K562 (cell line): ENCODE measurements around the gene MAST1. TPM values are rescaled to one million over a fixed set of nuclear protein-coding genes. Genes with fewer than 3 reads are reported as not detected.

Source experiments
- ETS2 ChIP-seq: IDR thresholded peaks from 2 replicates; pipeline ENCODE4 v1.6.1; 2016; ENCODE audit warnings: borderline replicate concordance, missing genetic modification characterization, mild to moderate bottlenecking, moderate library complexity, missing compliant biosample characterization; ENCODE audit not compliant: poor library complexity, severe bottlenecking
- KHSRP ChIP-seq: fragments of 450-650 bp; IDR thresholded peaks from 2 replicates; pipeline ENCODE4 v1.6.1; 2017
- MCM7 ChIP-seq, 2 experiments: fragments of 450-650 bp; IDR thresholded peaks; 2 replicates each; pipeline ENCODE4 v1.6.1; 2016 to 2018
- MTA3 ChIP-seq: fragments of 450-650 bp; formaldehyde crosslinking; IDR thresholded peaks from 2 replicates; pipeline ENCODE4 v1.6.1; 2017; ENCODE audit warnings: mild to moderate bottlenecking, borderline replicate concordance
- POU5F1 ChIP-seq: fragments of 150-350 bp; IDR thresholded peaks from 2 replicates; pipeline ENCODE4 v1.6.1; 2014; ENCODE audit warnings: borderline replicate concordance, low read length, low read depth, mild to moderate bottlenecking; ENCODE audit not compliant: partially characterized antibody
- TBL1XR1 ChIP-seq, 2 experiments: IDR thresholded peaks; 2 replicates each; pipeline ENCODE4 v1.6.1; 2012; ENCODE audit warnings: improper control_type of control experiment in 2 of 2, low read length in 2 of 2, mild to moderate bottlenecking in 1 of 2
- ZBTB26 ChIP-seq: fragments of 450-650 bp; formaldehyde crosslinking; IDR thresholded peaks from 2 replicates; pipeline ENCODE4 v1.4.0; 2022; ENCODE audit warnings: missing genetic modification characterization
- ZNF717 ChIP-seq: fragments of 250-450 bp; sonication (Bioruptor Pico); IDR thresholded peaks from 2 replicates; pipeline ENCODE4 v1.5.0; 2021
- ZNF764 ChIP-seq: fragments of 250-450 bp; sonication (Bioruptor Pico); IDR thresholded peaks from 2 replicates; pipeline ENCODE4 v1.4.0; 2020; ENCODE audit warnings: low read depth, mild to moderate bottlenecking, moderate library complexity
- polyA plus RNA-seq, 8 experiments: library from polyadenylated mRNA; depleted of rRNA in 4 of 8; stranded (reverse) in 5 of 8; unstranded in 3 of 8; fragments of >200 nt; fragmentation: Nextera tagmentation in 2 of 8; fragmentation: Illumina TruSeq in 1 of 8; extraction: Ambion mirVana in 2 of 8; extraction: Trizol in 1 of 8; gene quantifications; 2 replicates each; pipeline versions ENCODE4 v1.2.1 to v1.2.3, GENCODE V29; 2011 to 2014; ENCODE audit warnings: inconsistent platforms in 1 of 8, missing spikeins in 1 of 8
- total RNA-seq, 7 experiments: library from RNA; depleted of rRNA in 6 of 7; stranded (reverse); fragments of >200 nt in 6 of 7; fragmentation: Illumina TruSeq in 2 of 7; extraction: Trizol in 2 of 7; gene quantifications; 2 replicates each; pipeline versions ENCODE4 v1.2.1 to v1.2.3, GENCODE V29; 2011 to 2021; ENCODE audit warnings: low replicate concordance in 1 of 7
- TF ChIP-seq, protein P1 (sequence below), 2 experiments: fragments of 450-650 bp; formaldehyde crosslinking in 1 of 2; IDR thresholded peaks; 2 replicates each; pipeline versions ENCODE4 v1.4.0 to v1.6.1; 2014 to 2020; ENCODE audit warnings: mild to moderate bottlenecking in 2 of 2, borderline replicate concordance in 1 of 2, low read depth in 1 of 2
- TF ChIP-seq, protein P2 (sequence below), 2 experiments: fragments of 450-650 bp in 1 of 2; IDR thresholded peaks; 2 replicates each; pipeline ENCODE4 v1.6.1; 2011 to 2017; ENCODE audit warnings: low read depth in 2 of 2, antibody characterized with exemption in 1 of 2, borderline replicate concordance in 1 of 2, low read length in 1 of 2, mild to moderate bottlenecking in 1 of 2, mixed read lengths in 1 of 2; ENCODE audit not compliant: control insufficient read depth in 1 of 2

The MAST1 gene
- total and polyA plus RNA-seq, 9 of the 15 experiments (the other 6 are each of a cell fraction or from before 2014, with no cell fraction given): 0.48 to 10.3 (median 3.9) TPM

- TF ChIP-seq, protein P1, sequence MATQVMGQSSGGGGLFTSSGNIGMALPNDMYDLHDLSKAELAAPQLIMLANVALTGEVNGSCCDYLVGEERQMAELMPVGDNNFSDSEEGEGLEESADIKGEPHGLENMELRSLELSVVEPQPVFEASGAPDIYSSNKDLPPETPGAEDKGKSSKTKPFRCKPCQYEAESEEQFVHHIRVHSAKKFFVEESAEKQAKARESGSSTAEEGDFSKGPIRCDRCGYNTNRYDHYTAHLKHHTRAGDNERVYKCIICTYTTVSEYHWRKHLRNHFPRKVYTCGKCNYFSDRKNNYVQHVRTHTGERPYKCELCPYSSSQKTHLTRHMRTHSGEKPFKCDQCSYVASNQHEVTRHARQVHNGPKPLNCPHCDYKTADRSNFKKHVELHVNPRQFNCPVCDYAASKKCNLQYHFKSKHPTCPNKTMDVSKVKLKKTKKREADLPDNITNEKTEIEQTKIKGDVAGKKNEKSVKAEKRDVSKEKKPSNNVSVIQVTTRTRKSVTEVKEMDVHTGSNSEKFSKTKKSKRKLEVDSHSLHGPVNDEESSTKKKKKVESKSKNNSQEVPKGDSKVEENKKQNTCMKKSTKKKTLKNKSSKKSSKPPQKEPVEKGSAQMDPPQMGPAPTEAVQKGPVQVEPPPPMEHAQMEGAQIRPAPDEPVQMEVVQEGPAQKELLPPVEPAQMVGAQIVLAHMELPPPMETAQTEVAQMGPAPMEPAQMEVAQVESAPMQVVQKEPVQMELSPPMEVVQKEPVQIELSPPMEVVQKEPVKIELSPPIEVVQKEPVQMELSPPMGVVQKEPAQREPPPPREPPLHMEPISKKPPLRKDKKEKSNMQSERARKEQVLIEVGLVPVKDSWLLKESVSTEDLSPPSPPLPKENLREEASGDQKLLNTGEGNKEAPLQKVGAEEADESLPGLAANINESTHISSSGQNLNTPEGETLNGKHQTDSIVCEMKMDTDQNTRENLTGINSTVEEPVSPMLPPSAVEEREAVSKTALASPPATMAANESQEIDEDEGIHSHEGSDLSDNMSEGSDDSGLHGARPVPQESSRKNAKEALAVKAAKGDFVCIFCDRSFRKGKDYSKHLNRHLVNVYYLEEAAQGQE (IDR thresholded peaks at IDR 0.05; ENCODE audit: borderline replicate concordance): no peak
- TF ChIP-seq, protein P1 (CRISPR knock-in tag; IDR thresholded peaks at IDR 0.05; ENCODE audit: low read depth): no peak
- TF ChIP-seq, protein P2, sequence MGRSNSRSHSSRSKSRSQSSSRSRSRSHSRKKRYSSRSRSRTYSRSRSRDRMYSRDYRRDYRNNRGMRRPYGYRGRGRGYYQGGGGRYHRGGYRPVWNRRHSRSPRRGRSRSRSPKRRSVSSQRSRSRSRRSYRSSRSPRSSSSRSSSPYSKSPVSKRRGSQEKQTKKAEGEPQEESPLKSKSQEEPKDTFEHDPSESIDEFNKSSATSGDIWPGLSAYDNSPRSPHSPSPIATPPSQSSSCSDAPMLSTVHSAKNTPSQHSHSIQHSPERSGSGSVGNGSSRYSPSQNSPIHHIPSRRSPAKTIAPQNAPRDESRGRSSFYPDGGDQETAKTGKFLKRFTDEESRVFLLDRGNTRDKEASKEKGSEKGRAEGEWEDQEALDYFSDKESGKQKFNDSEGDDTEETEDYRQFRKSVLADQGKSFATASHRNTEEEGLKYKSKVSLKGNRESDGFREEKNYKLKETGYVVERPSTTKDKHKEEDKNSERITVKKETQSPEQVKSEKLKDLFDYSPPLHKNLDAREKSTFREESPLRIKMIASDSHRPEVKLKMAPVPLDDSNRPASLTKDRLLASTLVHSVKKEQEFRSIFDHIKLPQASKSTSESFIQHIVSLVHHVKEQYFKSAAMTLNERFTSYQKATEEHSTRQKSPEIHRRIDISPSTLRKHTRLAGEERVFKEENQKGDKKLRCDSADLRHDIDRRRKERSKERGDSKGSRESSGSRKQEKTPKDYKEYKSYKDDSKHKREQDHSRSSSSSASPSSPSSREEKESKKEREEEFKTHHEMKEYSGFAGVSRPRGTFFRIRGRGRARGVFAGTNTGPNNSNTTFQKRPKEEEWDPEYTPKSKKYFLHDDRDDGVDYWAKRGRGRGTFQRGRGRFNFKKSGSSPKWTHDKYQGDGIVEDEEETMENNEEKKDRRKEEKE (IDR thresholded peaks at IDR 0.05; ENCODE audit: borderline replicate concordance in 1 of 2, control insufficient read depth in 1 of 2, low read depth in 2 of 2, low read length in 1 of 2): no peak
- no peak for TF ChIP-seq ZNF764 (CRISPR knock-in tag)
- no peak for TF ChIP-seq ZNF717 (CRISPR knock-in tag)
- no peak for TF ChIP-seq ZBTB26 (CRISPR knock-in tag)
- TF ChIP-seq ETS2 (tag): no peak
- peak; percentile 73 for TF ChIP-seq MTA3
- TF ChIP-seq POU5F1: no peak
- no peak for TF ChIP-seq KHSRP
- no peak for TF ChIP-seq MCM7 (IDR thresholded peaks at IDR 0.05)
- peak; percentile 76 to 81 for TF ChIP-seq TBL1XR1 (IDR thresholded peaks at IDR 0.05; ENCODE audit: low read length in 2 of 2)
These were observed 48.8 kb downstream of the MAST1 start, which contains the start of gene KLF1 (continued) for GRCh38 chr19:12886969-12887747.
